ACHN (cell line): ENCODE data around the gene CTNNAL1.
"Not testable (repeated sequence)": the region's sequence is repeated elsewhere in the genome, so short reads cannot be mapped to it uniquely, and the experiment has no call there.

ENCODE experiments used
- DNase-seq: peaks from one replicate; pipeline ENCODE4 v3.0.0-alpha.2; 2015
- in situ Hi-C: cut with HindIII; loops from 2 replicates; pipeline ENCODE4 v1.10.0; 2017; ENCODE audit warnings: low sequenced_read_pairs, low pct_ligation_motif_present, low pct_unique_long_range_greater_than_20kb

CTNNAL1 gene

GRCh38 chr9:109012876-109013678 lies at the start of gene CTNNAL1:
Gene CTNNAL1 (minus strand): TSS chr9:109013499. CDS start chr9:109013442, 57 bp downstream.
- in situ Hi-C loops = no loop called here

GRCh38 chr9:109062543-109062942 lies 49.2 kb upstream of the CTNNAL1 start:
- DNase-seq = no peak
- in situ Hi-C loops = no loop called here

More at GRCh38 chr9:109012876-109013678, at the start of gene CTNNAL1:
- DNase-seq = peak; percentile 86

GRCh38 chr9:109060191-109060590 lies 46.9 kb upstream of the CTNNAL1 start:
- no peak for DNase-seq
- in situ Hi-C loops = no loop called here

- in situ Hi-C loops = not testable (repeated sequence)
Observed at GRCh38 chr9:109053121-109053520, 39.8 kb upstream of the CTNNAL1 start.

GRCh38 chr9:109052416-109052815 lies 39.1 kb upstream of the CTNNAL1 start:
- in situ Hi-C loops = no loop called here
- no peak for DNase-seq

More at GRCh38 chr9:109053121-109053520, 39.8 kb upstream of the CTNNAL1 start:
- not testable (repeated sequence) for DNase-seq

- DNase-seq = no peak
- in situ Hi-C loops = no loop called here
Observed at GRCh38 chr9:109051733-109052132, 38.4 kb upstream of the CTNNAL1 start.

GRCh38 chr9:109050444-109050843 lies 37.1 kb upstream of the CTNNAL1 start:
- in situ Hi-C loops = no loop called here

GRCh38 chr9:109048822-109049221 lies 35.5 kb upstream of the CTNNAL1 start:
- no peak for DNase-seq
- in situ Hi-C loops = no loop called here

More at GRCh38 chr9:109050444-109050843, 37.1 kb upstream of the CTNNAL1 start:
- no peak for DNase-seq

GRCh38 chr9:109047259-109047658 lies 34.0 kb upstream of the CTNNAL1 start:
- in situ Hi-C loops = no loop called here
- no peak for DNase-seq

GRCh38 chr9:109046346-109046745 lies 33.0 kb upstream of the CTNNAL1 start:
- no peak for DNase-seq
- in situ Hi-C loops = no loop called here

- in situ Hi-C loops = no loop called here
Observed at GRCh38 chr9:109043578-109043977, 30.3 kb upstream of the CTNNAL1 start.

GRCh38 chr9:109040571-109040970 lies 27.3 kb upstream of the CTNNAL1 start:
- in situ Hi-C loops = no loop called here

More at GRCh38 chr9:109043578-109043977, 30.3 kb upstream of the CTNNAL1 start:
- no peak for DNase-seq

GRCh38 chr9:109039539-109039938 lies 26.2 kb upstream of the CTNNAL1 start:
- in situ Hi-C loops = no loop called here
- no peak for DNase-seq

More at GRCh38 chr9:109040571-109040970, 27.3 kb upstream of the CTNNAL1 start:
- DNase-seq = no peak

GRCh38 chr9:109037946-109038715 lies 24.8 kb upstream of the CTNNAL1 start:
- no peak for DNase-seq
- in situ Hi-C loops = no loop called here

- in situ Hi-C loops = no loop called here
- DNase-seq = peak; percentile 9
Observed at GRCh38 chr9:109036744-109037680, 23.7 kb upstream of the CTNNAL1 start.

- in situ Hi-C loops = no loop called here
- DNase-seq = peak; percentile 85
Observed at GRCh38 chr9:109035684-109036423, 22.6 kb upstream of the CTNNAL1 start.

- in situ Hi-C loops = no loop called here
- no peak for DNase-seq
Observed at GRCh38 chr9:109033941-109034700, 20.8 kb upstream of the CTNNAL1 start.
